H9 (cell line): ENCODE data around the gene VSTM2A. TPM values are rescaled to one million over a fixed set of nuclear protein-coding genes. Genes with fewer than 3 reads are reported as not detected.

Source experiments
- DNase-seq: peaks from one replicate; pipeline ENCODE4 v3.0.0-alpha.2; 2017
- H2AFZ ChIP-seq: one replicate; pipeline ENCODE4 v1.6.1; 2013; ENCODE audit warnings: mild to moderate bottlenecking, low read length, control low read depth, moderate library complexity
- H2AK5ac ChIP-seq: 2 replicates; pipeline ENCODE4 v1.6.1; 2013; ENCODE audit warnings: low read length, control low read depth, mixed read lengths; ENCODE audit not compliant: insufficient read length
- H2BK120ac ChIP-seq: one replicate; pipeline ENCODE4 v1.6.1; 2013; ENCODE audit warnings: low read depth, mild to moderate bottlenecking, low read length, control low read depth, inconsistent platforms; ENCODE audit not compliant: poor library complexity, severe bottlenecking
- H2BK12ac ChIP-seq: 2 replicates; pipeline ENCODE4 v1.6.1; 2013; ENCODE audit warnings: low read length, control low read depth, mixed read lengths, low read depth; ENCODE audit not compliant: insufficient read length
- H2BK15ac ChIP-seq: 2 replicates; pipeline ENCODE4 v1.6.1; 2013; ENCODE audit warnings: low read depth, low read length, control low read depth
- H2BK20ac ChIP-seq: one replicate; pipeline ENCODE4 v1.6.1; 2013; ENCODE audit warnings: low read depth, mild to moderate bottlenecking, low read length, control low read depth, inconsistent platforms; ENCODE audit not compliant: poor library complexity, severe bottlenecking
- H2BK5ac ChIP-seq: 2 replicates; pipeline ENCODE4 v1.6.1; 2013; ENCODE audit warnings: low read length, control low read depth, mixed read lengths; ENCODE audit not compliant: insufficient read length
- H3K14ac ChIP-seq: 2 replicates; pipeline ENCODE4 v1.6.1; 2013; ENCODE audit warnings: low read length, control low read depth; ENCODE audit not compliant: insufficient read depth
- H3K18ac ChIP-seq: 2 replicates; pipeline ENCODE4 v1.6.1; 2013; ENCODE audit warnings: low read depth, mild to moderate bottlenecking, mixed read lengths, low read length, control low read depth; ENCODE audit not compliant: insufficient read length
- H3K23ac ChIP-seq: 2 replicates; pipeline ENCODE4 v1.6.1; 2013; ENCODE audit warnings: low read length, control low read depth, mixed read lengths, low read depth; ENCODE audit not compliant: insufficient read length
- H3K23me2 ChIP-seq: 2 replicates; pipeline ENCODE4 v1.6.1; 2013; ENCODE audit warnings: low read depth, mild to moderate bottlenecking, mixed read lengths, low read length, control low read depth; ENCODE audit not compliant: insufficient read length, poor library complexity, severe bottlenecking
- H3K27ac ChIP-seq: 2 replicates; pipeline ENCODE4 v1.5.1; 2013; ENCODE audit warnings: low read length, control low read depth, mixed read lengths, low read depth; ENCODE audit not compliant: insufficient read length
- H3K27me3 ChIP-seq: 2 replicates; pipeline ENCODE4 v1.6.1; 2013; ENCODE audit warnings: low read length, control low read depth, inconsistent platforms; ENCODE audit not compliant: insufficient read depth
- H3K4ac ChIP-seq: 2 replicates; pipeline ENCODE4 v1.6.1; 2013; ENCODE audit warnings: low read depth, mild to moderate bottlenecking, control low read depth, inconsistent platforms, low read length, moderate library complexity
- H3K4me1 ChIP-seq: 2 replicates; pipeline ENCODE4 v1.6.1; 2013; ENCODE audit warnings: low read length, control low read depth, inconsistent platforms; ENCODE audit not compliant: insufficient read depth
- H3K4me2 ChIP-seq: 2 replicates; pipeline ENCODE4 v1.6.1; 2013; ENCODE audit warnings: low read length, control low read depth, mixed read lengths; ENCODE audit not compliant: insufficient read length, insufficient read depth
- H3K56ac ChIP-seq: 2 replicates; pipeline ENCODE4 v1.6.1; 2013; ENCODE audit warnings: low read depth, mild to moderate bottlenecking, mixed read lengths, low read length, control low read depth; ENCODE audit not compliant: insufficient read length
- H3K79me1 ChIP-seq: 2 replicates; pipeline ENCODE4 v1.6.1; 2013; ENCODE audit warnings: low read depth, mild to moderate bottlenecking, moderate library complexity, low read length, control low read depth, inconsistent platforms; ENCODE audit not compliant: insufficient read depth, poor library complexity, severe bottlenecking
- H3K79me2 ChIP-seq: 2 replicates; pipeline ENCODE4 v1.6.1; 2013; ENCODE audit warnings: low read length, control low read depth, inconsistent platforms; ENCODE audit not compliant: insufficient read depth
- H3K9ac ChIP-seq: 2 replicates; pipeline ENCODE4 v1.6.1; 2013; ENCODE audit warnings: low read length, control low read depth, mixed read lengths; ENCODE audit not compliant: insufficient read length; ENCODE audit errors: extremely low read depth
- H3K9me3 ChIP-seq: one replicate; pipeline ENCODE4 v1.6.1; 2013; ENCODE audit warnings: low read depth, low read length, inconsistent platforms; ENCODE audit not compliant: control insufficient read depth
- H3T11ph ChIP-seq: one replicate; pipeline ENCODE4 v1.6.1; 2013; ENCODE audit warnings: mild to moderate bottlenecking, low read length, control low read depth, inconsistent platforms
- H4K20me1 ChIP-seq: one replicate; pipeline ENCODE4 v1.6.1; 2013; ENCODE audit not compliant: control insufficient read depth, insufficient read length, insufficient read depth
- H4K5ac ChIP-seq: 2 replicates; pipeline ENCODE4 v1.6.1; 2013; ENCODE audit warnings: low read depth, mild to moderate bottlenecking, mixed read lengths, low read length, control low read depth; ENCODE audit not compliant: insufficient read length
- H4K8ac ChIP-seq: replicated peaks from 2 replicates; pipeline ENCODE4 v1.6.1; 2013; ENCODE audit warnings: low read length, control low read depth, mixed read lengths, low read depth; ENCODE audit not compliant: insufficient read length
- H4K91ac ChIP-seq: 2 replicates; pipeline ENCODE4 v1.6.1; 2013; ENCODE audit warnings: low read depth, mild to moderate bottlenecking, moderate library complexity, mixed read lengths, low read length, control low read depth; ENCODE audit not compliant: insufficient read length
- H3K27ac Mint-ChIP-seq, 3 experiments: 2 replicates in 2 of 3; 3 replicates in 1 of 3; pipeline ENCODE4 v1.8.0; 2020 to 2021; ENCODE audit warnings: mixed read lengths in 3 of 3, mild to moderate bottlenecking in 1 of 3, moderate library complexity in 1 of 3
- H3K27me3 Mint-ChIP-seq: 2 replicates; pipeline ENCODE4 v1.8.0; 2021; ENCODE audit warnings: low read depth, mild to moderate bottlenecking, moderate library complexity, mixed read lengths
- H3K36me3 Mint-ChIP-seq, 3 experiments: 2 replicates in 2 of 3; 3 replicates in 1 of 3; pipeline ENCODE4 v1.8.0; 2020 to 2021; ENCODE audit warnings: low read depth in 3 of 3, mixed read lengths in 3 of 3; ENCODE audit not compliant: insufficient read depth in 1 of 3
- H3K4me1 Mint-ChIP-seq, 2 experiments: 2 replicates each; pipeline ENCODE4 v1.8.0; 2020; ENCODE audit warnings: mixed read lengths in 2 of 2
- H3K4me3 Mint-ChIP-seq, 2 experiments: 2 replicates in 1 of 2; 3 replicates in 1 of 2; pipeline ENCODE4 v1.8.0; 2020 to 2021; ENCODE audit warnings: mild to moderate bottlenecking in 2 of 2, mixed read lengths in 2 of 2, moderate library complexity in 1 of 2
- H3K9me3 Mint-ChIP-seq, 2 experiments: 2 replicates in 1 of 2; 3 replicates in 1 of 2; pipeline ENCODE4 v1.8.0; 2020; ENCODE audit warnings: mild to moderate bottlenecking in 2 of 2, mixed read lengths in 2 of 2, moderate library complexity in 1 of 2
- WGBS: extraction: QIAGEN DNeasy Blood & Tissue Kit; methylation state at CpG from one replicate; pipeline ENCODE4 v1.1.7; 2013; ENCODE audit warnings: missing lambda C conversion rate, low lambda C conversion rate, mixed read lengths; ENCODE audit not compliant: insufficient read length; ENCODE audit errors: extremely low coverage; 5-methylcytosine and 5-hydroxymethylcytosine counted together
- total RNA-seq: library from RNA; stranded (reverse); gene quantifications from 2 replicates; pipeline ENCODE4 v1.2.1, GENCODE V29; 2021
- TF ChIP-seq, protein P1 (sequence below): fragments of 200-600 bp; sonication (generic); conservative IDR thresholded peaks from 3 replicates; pipeline ENCODE4 v1.8.0; 2021; ENCODE audit warnings: antibody characterized with exemption, mild to moderate bottlenecking

Gene VSTM2A
- total RNA-seq, 1 experiment from 2014 or later: 0.11 TPM

DNA sequence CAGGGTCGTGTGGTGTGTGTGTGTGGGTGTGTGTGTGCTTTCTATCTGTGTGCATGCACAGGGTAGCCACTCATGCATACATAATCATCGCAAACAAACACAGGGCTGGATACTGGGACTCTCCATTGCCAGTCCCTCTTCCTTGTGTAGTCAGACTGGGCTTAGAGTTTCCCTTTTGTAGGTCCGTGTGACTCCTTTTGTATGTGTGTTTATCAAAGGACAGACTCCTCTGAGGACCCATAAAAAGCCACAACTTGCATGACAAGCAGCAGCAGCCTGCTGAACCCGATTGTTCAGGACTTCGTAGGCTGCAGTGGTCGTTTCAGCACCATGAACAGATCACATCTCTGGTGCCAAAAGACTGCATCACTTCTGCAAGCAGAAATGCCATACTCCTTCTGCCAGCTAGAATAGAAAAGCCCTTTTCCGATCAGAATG lies 895 bp downstream of the VSTM2A start:
- Histone ChIP-seq H2BK120ac (no peak overlapping the region), H4K5ac (no peak overlapping the region), H3K23me2 (peaks cover 21% of the 10 kb centered on the region), H3K4ac (no peak overlapping the region), H3K18ac (no peak overlapping the region), H2BK15ac (no peak overlapping the region), H3K4me1 (no peaks in the 10 kb centered on the region), H3K27ac (no peak overlapping the region), H3K9ac (no peak overlapping the region), H4K20me1 (no peaks in the 10 kb centered on the region), H3K27me3 (peaks cover 20% of the 10 kb centered on the region; the same call in 1 of the 2 replicates), H3T11ph (no peak overlapping the region), H2BK20ac (no peak overlapping the region), H3K23ac (no peak overlapping the region), H2BK5ac (no peak overlapping the region), H2BK12ac (no peak overlapping the region), H3K14ac (no peak overlapping the region), H2AK5ac (no peak overlapping the region), H3K79me2 (no peaks in the 10 kb centered on the region), H4K8ac (no peak overlapping the region), H3K79me1 (no peaks in the 10 kb centered on the region), H2AFZ (no peak overlapping the region), H4K91ac (no peak overlapping the region), H3K56ac (no peak overlapping the region), H3K9me3 (no peaks in the 10 kb centered on the region), H3K4me2 (peak overlapping the region; percentile 85)
- Mint-ChIP-seq H3K36me3 (peaks cover 0 to 2% (median 0%) of the 10 kb centered on the region in 3 experiments; a peak in 2 of 7 replicates), H3K27ac (no peak overlapping the region), H3K27me3 (peaks cover 86% of the 10 kb centered on the region), H3K9me3 (peaks cover 2 to 3% of the 10 kb centered on the region in 2 experiments; a peak in 2 of 5 replicates), H3K4me1 (peaks cover 24 to 28% of the 10 kb centered on the region in 2 experiments), H3K4me3 (peak overlapping the region; percentile 75 to 90)
- WGBS: no CpG with 5 or more reads among the region's 7 CpGs
- peak; percentile 64 for DNase-seq
- TF ChIP-seq, protein P1, sequence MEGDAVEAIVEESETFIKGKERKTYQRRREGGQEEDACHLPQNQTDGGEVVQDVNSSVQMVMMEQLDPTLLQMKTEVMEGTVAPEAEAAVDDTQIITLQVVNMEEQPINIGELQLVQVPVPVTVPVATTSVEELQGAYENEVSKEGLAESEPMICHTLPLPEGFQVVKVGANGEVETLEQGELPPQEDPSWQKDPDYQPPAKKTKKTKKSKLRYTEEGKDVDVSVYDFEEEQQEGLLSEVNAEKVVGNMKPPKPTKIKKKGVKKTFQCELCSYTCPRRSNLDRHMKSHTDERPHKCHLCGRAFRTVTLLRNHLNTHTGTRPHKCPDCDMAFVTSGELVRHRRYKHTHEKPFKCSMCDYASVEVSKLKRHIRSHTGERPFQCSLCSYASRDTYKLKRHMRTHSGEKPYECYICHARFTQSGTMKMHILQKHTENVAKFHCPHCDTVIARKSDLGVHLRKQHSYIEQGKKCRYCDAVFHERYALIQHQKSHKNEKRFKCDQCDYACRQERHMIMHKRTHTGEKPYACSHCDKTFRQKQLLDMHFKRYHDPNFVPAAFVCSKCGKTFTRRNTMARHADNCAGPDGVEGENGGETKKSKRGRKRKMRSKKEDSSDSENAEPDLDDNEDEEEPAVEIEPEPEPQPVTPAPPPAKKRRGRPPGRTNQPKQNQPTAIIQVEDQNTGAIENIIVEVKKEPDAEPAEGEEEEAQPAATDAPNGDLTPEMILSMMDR: no peak
